HG03066 (cell line): ENCODE results near the gene CEP72.
"Not testable (repeated sequence)": the region's sequence is repeated elsewhere in the genome, so short reads cannot be mapped to it uniquely, and the experiment has no call there.

Source experiments
- ATAC-seq: cut with Tn5 transposase; IDR thresholded peaks from one replicate; pipeline ENCODE4 v1.9.1; 2021; ENCODE audit warnings: low read depth; ENCODE audit not compliant: unreplicated experiment

Gene CEP72

DNA sequence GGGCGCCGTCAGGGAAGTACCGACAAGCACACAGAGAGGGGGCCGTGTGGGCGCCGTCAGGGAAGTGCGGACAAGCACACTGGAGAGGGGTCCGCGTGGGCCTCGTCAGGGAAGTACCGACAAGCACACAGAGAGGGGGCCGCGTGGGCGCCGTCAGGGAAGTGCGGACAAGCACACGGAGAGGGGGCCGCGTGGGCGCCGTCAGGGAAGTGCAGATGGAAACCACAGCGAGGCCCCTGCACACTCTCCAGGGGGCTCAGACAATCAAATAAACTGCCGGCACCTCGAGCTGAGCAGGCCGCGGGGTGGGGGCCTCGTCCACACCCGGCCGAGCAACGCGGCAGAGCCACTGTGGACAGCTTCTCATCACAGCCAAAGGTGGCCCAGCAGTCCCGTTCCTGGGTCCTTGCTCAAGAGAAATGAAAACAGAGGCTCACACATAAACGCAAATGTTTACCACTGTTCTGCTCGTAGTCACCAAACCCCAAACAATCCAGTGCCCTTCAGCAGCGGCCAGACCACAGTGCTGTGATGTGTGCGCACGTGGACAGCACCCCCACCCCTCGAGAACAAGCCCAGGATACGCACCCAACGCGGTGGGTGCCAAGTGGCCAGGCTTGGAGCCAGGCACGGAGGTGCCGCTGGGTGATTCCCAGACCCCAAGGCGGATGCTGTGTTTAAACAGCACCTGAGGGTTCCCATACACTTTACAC, 56.3 kb downstream of the CEP72 start:
- ATAC-seq = no peak

GRCh38 chr5:669111-669841, 57.1 kb downstream of the CEP72 start:
- no peak for ATAC-seq

- ATAC-seq = no peak
Observed at GRCh38 chr5:669842-670395, 57.8 kb downstream of the CEP72 start.

GRCh38 chr5:670396-671270, 58.5 kb downstream of the CEP72 start:
- ATAC-seq = no peak

GRCh38 chr5:671459-672328, 59.6 kb downstream of the CEP72 start:
- ATAC-seq = peak; percentile 68

DNA sequence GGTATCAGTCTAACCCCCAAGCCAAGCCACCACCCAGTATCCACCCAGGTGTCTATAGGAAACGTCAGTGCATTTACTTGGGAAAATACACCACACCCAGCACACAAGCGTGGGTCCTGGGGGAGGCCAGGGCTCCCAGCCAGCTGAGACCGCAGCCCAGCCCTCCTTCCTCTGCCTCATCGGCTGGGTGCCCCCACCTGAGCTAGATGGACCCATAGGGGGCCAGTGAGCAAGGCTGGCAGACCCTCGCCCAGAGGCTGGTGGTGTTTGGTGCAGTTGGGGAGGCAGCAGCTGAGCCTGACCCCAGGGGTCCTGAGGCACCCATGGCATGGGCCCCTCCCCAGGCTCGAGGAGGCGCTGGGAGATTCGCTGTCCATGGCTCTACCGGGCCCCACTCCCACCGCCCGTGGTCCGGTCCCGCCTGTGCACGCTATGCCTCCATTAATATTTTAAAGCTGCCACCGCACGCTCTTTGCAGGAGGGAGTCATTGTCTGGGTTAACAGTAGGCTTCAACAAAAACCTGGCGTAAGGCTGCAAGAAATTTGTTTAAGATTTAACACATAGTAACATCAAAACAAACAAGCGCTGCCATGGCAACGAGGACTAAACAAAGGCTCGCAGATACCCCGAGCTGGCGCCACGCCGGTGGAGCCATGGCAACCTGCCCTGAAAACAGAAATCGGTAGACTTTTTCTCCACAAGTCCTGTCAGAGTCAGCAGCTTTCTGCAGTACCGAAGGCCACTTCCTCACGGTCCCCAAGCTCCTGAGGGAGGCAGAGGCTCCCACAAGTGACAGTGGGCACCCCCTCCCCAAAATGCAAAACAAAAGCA, 60.4 kb downstream of the CEP72 start:
- ATAC-seq = no peak

GRCh38 chr5:673161-673830, 61.2 kb downstream of the CEP72 start:
- no peak for ATAC-seq

- no peak for ATAC-seq
Observed at GRCh38 chr5:673831-674629, 61.9 kb downstream of the CEP72 start.

DNA sequence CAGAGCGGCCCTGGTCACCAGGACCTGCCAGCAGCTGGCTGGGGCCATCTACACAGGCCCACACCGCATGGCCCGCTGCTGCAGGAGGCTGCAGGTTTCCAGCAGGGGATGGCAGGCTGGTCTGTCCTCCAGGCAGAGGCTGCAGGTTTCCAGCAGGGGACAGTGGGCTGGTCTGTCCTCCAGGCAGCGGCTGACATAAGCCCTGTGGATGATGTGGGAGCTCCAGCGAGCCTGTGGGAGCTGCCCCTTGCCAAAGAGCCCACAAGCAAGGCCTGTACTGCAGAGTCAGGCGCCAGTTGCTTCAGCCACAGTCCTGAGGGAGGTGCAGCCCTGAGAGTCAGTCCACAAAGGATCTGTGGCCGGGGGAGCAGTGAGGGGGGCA, 62.5 kb downstream of the CEP72 start:
- ATAC-seq = no peak

DNA sequence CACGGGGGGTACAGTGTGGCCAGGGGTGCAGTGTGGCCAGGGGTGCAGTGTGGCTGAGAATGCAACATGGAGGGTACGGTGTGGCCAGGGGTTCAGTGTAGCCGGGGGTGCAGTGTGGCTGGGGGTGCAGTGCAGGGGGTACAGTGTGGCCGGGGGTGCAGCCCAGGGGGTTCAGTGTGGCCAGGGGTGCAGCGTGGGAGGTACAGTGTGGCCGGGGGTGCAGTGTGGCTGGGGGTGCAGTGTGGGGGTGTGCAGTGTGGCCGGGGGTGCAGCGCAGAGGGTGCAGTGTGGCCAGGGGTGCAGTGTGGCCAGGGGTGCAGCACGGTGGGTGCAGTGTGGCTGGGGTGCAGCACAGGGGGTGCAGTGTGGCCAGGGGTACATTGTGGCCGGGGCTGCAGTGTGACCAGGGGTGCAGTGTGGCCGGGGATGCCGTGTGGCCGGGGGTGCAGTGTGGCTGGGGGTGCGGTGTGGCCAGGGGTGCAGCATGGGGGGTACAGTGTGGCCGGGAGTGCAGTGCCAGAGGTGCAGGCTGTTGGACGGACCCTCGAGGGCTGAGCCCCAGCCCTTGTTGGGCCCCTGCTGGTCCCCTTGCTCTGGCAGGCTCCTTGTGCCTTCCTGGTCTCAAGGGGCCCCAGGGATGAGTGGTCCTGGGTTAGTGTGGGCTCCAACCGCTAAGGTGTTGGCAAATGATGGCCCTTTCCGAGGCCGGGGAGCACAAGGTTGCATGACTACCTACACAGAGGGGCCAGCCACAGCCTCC, 63.2 kb downstream of the CEP72 start:
- no peak for ATAC-seq

- no peak for ATAC-seq
Observed at GRCh38 chr5:675871-676698, 63.9 kb downstream of the CEP72 start.

- no peak for ATAC-seq
Observed at GRCh38 chr5:676699-677076, 64.5 kb downstream of the CEP72 start.

- no peak for ATAC-seq
Observed at GRCh38 chr5:677131-678101, 65.3 kb downstream of the CEP72 start.

- ATAC-seq = not testable (repeated sequence)
Observed at GRCh38 chr5:678521-678920, 66.4 kb downstream of the CEP72 start.
